Measurements from ENCODE around the gene ETV6.

Gene ETV6

GRCh38 chr12:11746024-11746771 is 96.7 kb downstream of the ETV6 start:
- no peak for DNase-seq

GRCh38 chr12:11746940-11747716 is 97.7 kb downstream of the ETV6 start:
- no peak for DNase-seq

GRCh38 chr12:11747969-11748368 is 98.5 kb downstream of the ETV6 start:
- no peak for DNase-seq

DNA sequence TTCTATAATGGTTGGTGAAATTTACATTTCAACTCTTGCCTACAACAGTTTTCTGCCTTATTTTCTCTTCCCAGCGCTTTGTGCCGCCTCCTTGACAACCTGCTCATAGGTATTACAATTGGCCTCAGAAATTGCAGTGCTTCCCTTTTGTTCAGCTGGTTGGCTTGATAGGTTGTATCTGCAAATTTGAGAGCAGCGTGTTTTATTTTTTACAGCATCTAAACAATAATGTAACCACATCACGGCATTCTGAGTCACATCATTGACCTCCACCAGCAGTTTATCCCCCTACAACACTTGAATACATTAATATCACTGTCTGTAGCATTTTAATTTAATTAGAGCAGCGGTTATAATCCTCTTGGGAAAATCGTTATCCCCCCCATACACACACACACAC is 99.4 kb downstream of the ETV6 start:
- no peak for DNase-seq

DNA sequence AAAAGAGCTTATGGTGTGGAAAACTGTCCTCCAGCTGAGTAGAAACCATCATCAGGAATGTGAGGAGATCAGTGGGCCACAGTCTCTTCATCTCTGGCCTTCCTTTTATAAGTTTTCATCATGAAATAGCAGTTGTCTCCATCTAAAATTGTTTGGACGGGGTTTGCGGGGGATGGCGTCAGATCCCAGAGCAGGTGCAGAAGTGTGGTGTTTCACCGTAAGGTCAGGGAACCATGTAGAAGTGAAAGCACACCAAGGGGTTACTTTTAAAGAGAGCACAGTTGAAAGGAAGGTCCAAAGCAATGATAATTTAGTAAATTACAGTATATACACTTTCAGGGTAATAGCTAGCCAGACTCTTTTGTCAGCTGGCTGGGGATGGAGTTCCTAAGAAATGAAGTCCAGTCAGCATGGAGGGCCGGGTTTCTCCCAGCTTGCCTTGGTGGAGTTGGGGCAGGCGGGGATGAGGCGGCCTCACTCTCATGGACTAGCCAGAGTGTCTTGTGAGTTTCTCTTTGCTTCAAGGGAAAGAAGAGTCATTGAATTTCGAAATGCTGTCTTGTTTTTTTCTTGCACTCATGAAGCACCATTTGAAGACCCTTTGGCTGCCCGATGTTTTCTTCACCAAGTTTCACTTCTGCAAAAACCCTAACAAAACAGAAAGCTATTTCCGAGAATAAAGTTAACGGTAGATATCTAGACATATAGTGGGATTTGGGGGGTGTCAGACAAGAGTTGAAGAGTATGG is 100.6 kb downstream of the ETV6 start:
- DNase-seq, result no peak

- no peak for DNase-seq
Observed at GRCh38 chr12:11752403-11753149, 103.1 kb downstream of the ETV6 start.

DNA sequence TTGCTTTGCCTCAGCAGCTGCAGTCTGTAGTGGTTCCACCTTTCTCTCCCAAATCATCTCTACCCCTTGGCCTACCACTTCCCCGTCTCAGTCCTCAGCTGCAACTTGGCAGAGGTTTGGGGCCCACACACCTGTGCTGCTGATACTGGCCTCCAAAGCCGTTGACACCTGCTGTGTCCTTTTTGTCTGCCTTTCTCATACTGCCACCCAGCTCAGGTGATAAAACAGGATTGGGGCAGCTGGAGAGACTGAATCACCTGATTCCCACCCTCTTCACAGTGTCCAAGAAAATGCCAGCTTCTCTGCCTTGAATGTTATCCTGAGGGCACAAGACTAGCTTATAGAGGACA is 103.7 kb downstream of the ETV6 start:
- no peak for DNase-seq

GRCh38 chr12:11753826-11754225 is 104.4 kb downstream of the ETV6 start:
- no peak for DNase-seq

- DNase-seq, result no peak
Observed at GRCh38 chr12:11754256-11754655, 104.8 kb downstream of the ETV6 start.

DNA sequence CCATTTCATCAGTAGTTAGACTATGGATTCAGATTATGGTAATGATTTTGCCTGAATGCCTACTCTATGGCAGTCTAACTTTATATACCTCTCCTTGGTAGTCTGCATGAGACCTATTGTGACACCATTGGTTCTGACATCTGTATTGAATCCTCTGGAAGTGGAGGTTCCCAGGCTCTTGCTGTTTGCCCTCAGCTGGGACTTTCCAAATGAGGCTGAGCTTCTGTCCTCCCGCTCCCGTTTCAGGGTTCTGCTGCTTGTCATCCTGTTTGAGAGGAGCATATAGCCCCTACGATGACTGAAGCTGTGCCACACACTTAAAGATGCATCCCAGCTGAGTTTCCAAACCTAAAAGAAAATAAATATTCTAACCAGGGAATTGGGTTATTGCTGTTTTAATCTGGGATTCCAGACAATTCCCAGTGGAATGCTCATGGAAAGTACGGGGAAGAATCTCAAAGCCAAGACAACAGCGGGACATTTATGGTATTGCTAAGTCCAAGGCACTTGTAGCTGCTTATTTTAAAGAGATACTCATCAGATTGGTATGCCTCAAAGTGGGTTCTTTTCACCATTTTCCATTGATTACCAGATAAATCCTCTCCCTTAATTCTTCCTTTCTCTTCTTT is 105.9 kb downstream of the ETV6 start:
- no peak for DNase-seq

- no peak for DNase-seq
Observed at GRCh38 chr12:11756022-11756421, 106.5 kb downstream of the ETV6 start.

- DNase-seq, result no peak
Observed at GRCh38 chr12:11756523-11756922, 107.0 kb downstream of the ETV6 start.

- DNase-seq, result no peak
Observed at GRCh38 chr12:11757095-11757494, 107.6 kb downstream of the ETV6 start.

DNA sequence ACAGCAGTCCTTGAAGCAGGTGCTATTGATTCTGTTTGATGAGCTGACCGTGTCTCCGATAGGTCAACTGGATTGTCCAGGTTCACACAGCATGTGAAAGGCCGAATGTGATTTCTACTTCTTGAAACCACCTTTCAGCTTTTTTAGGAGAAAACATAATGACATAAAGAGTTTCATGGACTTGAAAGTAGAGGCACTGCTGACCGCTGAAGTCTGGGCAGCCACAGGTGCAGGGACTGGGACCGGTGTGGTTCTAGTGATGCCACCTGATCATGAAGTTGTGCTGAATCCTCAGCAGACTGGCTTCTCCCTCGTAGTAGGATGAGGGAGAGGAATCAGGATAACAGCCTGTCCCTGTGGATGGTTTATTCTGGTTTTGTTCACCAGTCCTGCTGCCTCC is 108.1 kb downstream of the ETV6 start:
- DNase-seq, result no peak

DNA sequence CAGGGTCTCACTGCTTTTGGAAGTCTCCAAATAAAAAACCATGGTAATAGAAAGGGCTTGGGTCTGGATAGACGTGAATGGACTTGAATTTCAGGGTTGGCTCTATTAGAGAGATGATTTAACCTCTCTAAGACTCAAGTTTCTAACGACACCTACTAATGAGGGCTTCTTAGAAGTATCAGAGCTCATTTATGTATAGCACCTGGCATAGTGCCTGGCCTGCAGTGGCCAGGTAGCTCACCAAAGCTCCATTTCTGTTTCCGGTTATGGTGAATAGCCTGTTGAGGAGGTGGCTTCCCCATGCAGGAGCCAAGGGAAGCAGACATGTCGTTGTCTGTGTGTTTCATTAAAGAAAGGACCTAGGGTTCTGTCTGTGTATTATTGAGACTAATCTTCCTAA is 108.6 kb downstream of the ETV6 start:
- no peak for DNase-seq

DNA sequence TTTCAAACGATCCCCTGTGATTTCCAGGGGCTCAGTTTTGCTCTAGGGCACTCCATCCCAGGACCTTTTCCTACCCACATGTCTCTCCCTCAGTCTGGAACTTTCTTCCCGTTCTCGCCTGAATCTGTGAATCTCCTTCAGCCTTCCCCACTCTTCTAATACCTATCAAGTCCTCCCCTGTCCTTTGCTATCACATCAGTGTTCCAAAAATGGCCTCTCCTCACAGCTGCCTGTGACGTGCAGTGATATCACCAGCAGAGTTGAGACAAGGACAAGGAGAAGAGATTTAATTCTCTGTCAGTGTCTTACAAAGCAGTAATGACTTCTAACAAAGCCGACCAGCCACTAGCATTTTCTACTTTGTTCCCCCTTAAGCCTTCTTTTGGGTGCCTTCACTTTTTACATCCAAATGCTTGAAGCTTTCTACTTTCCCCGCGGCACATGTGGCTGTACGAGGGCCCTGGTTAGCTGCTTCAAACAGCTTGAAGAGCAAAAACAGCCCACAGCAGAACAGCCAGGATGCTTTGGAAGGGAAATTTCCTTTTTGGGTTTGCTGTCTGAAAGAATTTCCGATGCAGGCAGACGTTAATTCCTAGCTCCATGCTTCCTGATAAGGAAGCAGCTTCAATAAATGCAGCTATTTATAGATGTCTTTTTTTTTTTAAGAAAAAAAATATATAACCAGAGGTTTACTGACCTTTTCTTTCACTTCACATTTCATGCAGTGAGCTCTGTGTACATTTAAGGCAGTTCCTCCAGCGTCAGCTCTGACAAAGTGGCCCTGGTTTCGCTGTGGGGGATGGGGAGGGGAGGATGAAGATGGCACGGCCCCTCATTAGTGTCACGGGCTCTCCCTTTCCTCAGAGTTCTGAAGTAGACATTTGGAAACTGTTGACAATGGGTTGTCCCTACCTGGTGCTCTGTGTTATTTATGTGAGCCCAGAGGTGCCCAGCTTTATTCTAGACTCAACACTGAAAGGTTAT is 109.3 kb downstream of the ETV6 start:
- DNase-seq, result no peak

GRCh38 chr12:11759494-11759878 is 110.0 kb downstream of the ETV6 start:
- DNase-seq, result no peak

- DNase-seq, result no peak
Observed at GRCh38 chr12:11759899-11760298, 110.4 kb downstream of the ETV6 start.

DNA sequence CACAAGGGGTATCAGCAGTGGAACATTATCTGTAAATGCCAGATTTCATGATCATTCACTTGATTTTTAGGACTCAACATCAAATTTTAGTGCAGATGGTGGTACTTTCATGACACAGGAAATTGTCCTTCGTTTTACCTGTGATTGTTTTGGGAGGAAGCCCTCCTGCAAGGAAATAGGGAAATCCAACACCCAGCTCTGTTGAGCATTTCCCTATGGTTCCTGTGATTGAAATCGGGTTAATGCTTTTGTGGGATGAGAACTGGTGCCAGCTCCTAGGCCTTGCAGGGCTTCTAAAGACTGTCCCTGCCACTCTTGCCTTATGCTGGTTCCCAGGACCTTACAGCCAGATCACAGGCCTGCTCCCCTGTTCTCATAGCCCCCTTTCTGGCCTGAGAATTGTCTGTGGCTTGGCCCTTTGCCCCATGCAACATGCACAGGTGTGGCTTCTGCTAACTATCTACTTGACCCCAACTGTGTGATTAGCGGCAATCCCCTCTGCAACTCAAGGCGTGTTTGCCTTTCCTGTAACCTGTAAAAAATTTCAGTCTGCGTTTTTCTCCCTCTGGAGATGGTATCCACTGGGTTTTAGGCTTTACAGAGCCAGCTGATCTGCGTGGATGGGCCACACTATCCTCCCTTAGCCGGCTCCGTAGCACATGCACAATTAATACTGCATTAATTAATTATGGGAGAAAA is 112.5 kb downstream of the ETV6 start:
- DNase-seq, result no peak

DNA sequence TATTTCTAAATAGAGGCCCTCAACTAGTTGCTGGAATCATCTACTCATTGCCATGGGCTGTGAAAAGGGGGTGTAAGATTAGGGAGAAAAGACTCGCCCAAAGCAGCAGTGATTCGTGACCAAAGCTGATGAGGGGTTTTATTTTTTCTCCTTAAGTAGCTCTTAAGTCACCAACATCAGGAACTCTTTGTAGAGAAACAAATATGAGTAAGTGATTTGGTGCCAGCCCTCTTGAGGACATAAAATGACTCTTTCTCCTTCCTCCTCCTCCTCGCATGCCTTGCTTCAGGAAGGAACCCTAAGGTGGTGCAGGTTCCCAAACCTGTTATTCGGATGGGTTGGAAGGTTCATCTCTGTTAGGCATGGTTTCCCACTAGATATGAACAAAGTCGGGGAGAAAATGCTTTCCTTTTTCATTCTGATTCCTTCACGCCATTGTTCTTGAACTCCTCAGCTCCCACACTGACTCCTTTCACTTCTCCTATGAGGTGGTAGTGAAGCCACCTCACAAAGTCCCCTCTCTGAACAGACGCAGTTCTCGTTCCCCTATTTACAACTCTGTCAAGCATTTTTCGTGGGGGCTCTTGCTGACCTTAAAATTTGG is 113.4 kb downstream of the ETV6 start:
- DNase-seq, result no peak

All from stimulated activated CD4-positive, alpha-beta T cell treated with anti-CD3 and anti-CD28 coated beads, Interleukin-4, amount 100 ng/mL, for 4 hours (primary cell).